HL-60/S4 (cell line): ENCODE data around the gene FOXD2.

ENCODE experiments used
- in situ Hi-C: fragments of 300-500 bp; cut with MboI; formaldehyde crosslinking; loops from 2 replicates; pipeline ENCODE4 v1.14.3; 2022; ENCODE audit warnings: low sequenced_read_pairs

FOXD2 gene

DNA sequence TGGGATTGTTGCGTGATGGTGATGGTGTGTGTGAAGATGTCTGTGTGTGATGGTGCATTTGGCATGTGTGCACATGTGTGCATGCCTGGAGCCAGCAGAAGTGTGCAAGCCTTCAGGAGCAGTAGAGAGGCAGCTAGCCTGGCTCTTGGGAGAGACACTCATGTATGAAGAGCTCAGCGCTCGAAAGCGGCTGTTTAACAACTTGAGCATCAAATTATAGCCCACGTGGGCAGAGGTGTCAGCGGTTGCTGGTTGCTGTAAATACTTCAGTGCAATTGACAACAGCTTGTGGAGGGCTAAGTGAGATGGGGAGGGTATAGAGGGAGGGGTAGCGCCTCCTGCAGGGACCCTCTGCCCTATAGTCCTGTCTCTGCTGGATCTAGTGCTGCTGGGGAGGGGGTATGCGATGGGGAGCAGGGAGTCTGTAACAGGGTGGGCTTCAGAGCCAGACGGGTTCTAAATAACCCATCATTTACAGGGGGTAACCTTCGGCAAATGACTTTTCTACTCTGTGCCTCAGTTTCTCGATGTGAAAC, 21.5 kb downstream of the FOXD2 start:
- in situ Hi-C loops: no loop called here

DNA sequence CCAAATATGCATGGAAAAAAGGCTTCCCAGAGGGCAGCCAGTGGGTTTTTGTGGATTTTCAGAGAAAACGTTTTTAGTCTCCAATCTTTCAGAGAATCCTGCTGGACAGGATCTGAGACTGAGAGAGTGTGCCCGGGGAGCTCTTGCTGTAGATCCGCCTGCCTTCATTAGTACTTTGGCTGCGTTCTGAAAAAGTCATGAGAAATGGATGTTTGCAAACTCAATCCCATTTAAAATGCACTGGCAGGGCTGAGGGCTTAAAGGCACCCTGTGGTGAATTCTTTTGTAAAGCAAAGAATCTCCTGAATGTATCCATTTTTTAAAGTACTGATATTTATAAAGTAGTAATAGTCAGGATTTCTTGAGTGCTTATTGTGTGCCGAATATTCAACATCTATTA, 22.2 kb downstream of the FOXD2 start:
- in situ Hi-C loops: no loop called here

DNA sequence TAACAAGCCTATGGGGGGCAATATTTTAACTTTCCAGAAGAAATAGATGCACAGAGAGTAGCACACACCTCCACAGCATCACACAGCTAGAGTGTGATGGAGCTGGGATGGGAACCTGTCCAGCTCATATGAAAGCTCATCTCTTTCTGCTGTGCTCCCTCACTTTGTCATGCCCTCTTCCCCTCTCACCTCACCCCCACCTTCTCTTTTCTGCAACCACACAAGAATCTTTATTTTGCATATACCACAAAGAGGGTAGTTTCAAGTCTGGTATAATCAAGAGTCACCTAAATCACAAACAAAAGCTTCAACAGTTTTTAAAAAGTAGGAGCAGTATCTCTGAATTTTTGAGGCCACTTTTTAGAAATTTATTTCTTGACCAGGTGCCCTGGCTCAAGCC, 22.6 kb downstream of the FOXD2 start:
- in situ Hi-C loops: no loop called here

GRCh38 chr1:47465605-47466004, 27.8 kb downstream of the FOXD2 start:
- in situ Hi-C loops: no loop called here

GRCh38 chr1:47468709-47469389, 31.0 kb downstream of the FOXD2 start:
- in situ Hi-C loops: no loop called here

DNA sequence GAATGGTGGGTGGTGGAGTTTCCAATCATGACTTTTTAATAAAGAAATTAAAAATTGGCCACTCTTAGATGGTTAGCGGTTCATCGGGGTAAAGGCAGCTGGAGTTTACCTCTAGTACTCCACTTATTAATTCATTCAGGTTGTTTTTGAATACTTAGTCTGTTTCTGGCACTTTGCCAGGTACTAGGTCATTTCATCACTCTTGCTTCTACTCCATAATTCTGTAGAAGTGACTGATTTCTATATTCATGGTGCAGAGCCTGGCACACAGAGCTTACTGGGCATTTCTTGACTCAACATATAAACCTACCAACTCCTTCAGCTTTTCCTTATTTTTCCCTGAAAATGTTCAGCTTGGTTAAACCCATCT, 31.5 kb downstream of the FOXD2 start:
- in situ Hi-C loops: no loop called here

- in situ Hi-C loops: no loop called here
Observed at GRCh38 chr1:47469910-47470309, 32.1 kb downstream of the FOXD2 start.

DNA sequence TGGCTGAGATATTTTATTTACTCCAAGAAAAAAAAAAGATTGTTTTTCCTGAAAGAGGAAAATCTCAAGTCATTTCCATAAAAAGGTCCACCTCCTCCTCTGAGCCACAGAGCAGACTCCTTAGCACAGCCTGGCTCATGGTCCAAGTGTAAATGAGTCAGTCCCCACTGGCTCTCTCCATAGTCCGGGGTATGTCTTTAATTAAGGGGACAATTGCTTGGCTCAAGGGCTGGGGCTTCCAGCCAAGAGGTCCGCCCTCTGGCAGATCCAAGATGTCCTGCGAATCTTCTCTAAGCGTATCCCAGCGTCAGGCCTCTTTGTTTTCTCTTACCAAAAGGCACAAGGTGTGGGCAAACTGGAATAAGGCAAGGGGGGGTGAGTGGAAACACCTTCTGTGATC, 33.3 kb downstream of the FOXD2 start:
- in situ Hi-C loops: no loop called here

DNA sequence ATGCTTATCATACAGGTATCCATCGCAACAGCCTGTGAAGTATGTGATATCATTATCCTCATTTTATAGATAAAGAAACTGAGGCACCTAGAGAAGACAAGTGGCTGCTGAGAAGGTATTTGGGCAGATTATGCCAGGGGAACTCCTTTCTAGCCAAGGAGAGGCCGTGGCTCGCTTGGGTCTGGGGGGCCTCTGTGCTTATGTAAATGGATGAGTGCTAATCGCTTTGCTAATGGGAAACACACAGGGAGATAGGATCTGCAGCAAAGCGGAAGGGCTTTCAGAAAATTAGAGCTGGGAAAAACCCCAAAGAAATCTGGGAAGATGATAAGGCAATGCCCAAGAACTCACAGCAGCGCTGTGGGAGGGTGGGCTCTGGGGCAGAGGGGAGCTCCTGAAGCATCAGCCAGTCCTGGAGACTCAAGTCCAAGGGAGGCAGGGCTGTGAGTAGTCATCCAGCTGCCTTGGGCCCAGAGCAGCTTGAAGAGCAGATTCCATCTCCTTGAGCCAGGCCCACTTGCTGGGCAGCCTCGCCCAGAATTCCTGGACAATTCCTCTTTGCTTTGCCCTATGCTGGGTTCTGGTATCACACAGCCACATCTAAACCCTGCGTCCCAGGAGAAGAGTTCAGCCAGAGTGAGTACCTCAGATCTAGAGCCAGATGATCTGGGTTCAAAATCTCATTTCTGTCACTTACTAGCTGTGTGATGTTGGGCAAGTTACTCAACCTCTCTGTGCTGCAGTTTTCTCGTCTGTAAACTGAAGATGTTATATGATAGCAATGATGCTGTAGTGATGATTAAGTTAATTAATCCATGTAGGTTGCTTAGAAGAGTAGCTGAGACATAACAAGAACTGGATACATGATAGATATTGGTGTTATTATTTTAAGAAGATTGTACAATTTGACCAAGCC, 36.7 kb downstream of the FOXD2 start:
- in situ Hi-C loops: no loop called here

DNA sequence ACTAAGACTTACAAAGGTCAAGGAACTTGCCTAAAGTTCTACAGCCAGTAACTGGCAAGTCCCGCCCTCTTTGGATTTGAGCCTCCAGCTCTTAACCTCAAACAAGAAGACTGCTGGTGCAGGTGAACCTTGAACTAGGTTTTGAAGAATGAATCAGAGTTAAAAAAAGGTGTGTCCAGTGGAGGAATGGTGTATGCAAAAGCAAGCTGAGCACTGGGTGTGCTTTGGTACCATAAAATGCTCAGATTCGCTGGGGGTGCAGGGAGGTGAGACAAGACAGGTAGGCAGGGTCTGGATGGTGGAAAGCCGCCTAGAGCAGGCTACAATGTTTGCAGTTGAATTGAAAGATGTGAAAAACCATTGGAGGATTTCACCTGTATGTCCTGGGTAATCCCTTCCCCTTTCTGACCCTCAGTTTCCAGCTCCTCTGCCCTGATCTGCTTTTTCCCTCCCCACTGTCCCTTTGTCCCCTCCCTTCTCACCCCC, 39.8 kb downstream of the FOXD2 start:
- in situ Hi-C loops: no loop called here

- in situ Hi-C loops: no loop called here
Observed at GRCh38 chr1:47478090-47478489, 40.2 kb downstream of the FOXD2 start.

DNA sequence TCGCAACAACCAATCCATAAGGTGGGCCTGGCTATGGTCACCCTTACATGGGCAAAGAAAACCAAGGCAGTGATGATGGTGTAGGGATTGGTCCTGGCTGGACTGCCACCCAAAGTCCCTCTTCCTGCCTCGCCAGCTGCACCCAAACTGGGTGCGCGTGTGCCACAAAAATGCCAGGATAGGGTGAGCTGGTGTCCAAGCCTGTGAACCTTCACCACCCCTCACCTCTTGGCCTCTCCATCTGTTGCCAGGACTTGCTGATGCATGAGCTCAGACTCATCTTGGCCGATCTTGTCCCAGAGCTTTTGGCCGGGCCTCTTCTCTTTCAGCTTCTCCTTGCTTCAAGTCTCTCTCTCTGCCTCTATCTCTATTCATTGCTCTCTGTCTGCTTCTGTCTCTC, 41.8 kb downstream of the FOXD2 start:
- in situ Hi-C loops: no loop called here

- in situ Hi-C loops: no loop called here
Observed at GRCh38 chr1:47481936-47482335, 44.1 kb downstream of the FOXD2 start.

DNA sequence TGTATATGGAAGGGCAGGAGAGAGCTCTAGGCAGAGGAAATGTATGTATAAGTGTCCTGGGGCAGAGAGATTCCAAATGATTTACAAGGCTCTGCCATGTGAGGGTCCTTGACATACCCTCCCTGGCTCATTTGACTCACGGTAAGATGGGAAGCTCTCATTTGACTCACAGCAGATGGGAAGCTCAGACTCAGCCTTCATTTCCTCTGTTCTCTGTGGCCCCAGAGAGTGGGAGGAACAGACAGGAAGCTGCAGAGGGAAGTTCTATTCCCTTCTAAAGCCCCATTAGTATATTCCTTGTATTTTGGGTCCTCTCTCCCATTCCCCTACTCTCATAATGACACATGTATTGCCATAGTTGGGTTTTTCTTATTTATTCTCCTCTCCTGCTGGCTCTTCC, 44.9 kb downstream of the FOXD2 start:
- in situ Hi-C loops: no loop called here

DNA sequence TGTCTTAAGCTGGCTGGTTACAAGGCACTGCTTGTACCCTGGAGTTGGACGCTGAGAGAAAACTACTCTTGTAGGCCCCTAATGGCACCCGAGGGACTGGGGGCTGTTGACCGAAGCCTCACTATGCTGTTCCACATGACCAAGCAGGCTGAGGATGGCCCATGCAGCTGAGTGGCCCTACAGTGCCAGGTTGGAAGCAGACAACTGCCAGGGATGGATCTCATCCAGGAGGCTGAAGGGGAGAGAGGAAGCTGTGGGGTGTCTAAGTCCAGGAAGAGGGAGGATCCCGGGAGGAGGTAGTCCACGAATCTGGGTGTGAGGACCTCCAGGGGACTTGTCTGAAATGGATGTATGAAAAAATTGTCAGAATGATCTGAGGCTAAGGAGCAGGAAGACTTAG, 45.8 kb downstream of the FOXD2 start:
- in situ Hi-C loops: no loop called here

DNA sequence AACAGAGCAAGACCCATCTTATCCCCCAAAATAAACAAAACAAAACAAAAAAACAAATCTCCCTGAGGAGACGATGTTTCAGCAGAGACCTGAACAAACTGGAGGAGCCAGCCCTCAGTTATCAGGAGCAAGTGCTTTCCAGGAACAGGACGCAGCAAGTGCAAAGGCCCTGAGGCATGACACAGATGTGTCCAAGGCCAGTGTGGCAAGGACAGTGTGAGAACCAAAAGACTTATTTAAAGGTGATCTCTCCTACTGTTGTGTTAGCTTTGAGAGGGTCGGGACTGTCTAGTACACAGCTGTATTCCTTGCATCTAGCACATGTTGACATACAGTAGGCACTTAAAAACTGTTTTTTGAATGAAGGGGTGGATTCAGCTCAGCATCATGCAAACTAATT, 48.0 kb downstream of the FOXD2 start:
- in situ Hi-C loops: no loop called here

- in situ Hi-C loops: no loop called here
Observed at GRCh38 chr1:47487332-47487731, 49.5 kb downstream of the FOXD2 start.

DNA sequence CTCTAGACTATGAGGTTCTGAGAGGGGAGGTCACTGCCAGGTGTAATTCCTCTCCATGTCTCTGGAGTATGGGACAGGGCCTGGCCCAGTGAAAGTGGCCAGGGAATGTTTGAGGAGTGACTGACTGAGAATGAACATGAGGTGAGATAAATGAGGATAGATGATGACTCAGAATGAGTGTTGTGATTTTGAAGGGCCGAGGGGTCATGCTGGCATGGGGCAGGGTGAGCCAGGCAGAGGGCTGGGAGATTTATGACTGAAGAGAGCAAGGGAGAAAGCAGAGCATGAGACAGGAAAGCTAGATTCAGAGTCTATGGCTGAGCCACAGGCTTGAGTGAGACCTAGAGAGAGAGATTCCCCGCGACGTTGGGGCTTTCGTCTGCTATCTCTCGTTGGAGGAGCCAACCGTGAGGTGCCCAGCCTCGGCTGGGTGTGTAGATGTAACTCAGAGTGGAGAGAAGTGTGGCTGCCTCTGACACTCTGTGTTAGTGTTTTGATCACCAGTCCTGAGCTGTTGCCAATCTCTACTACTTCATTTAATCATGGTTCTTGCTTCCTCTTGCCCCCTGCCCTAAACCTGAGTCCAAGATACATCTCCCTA, 50.1 kb downstream of the FOXD2 start:
- in situ Hi-C loops: no loop called here
